T-helper 2 cell (primary cell): Measurements from ENCODE around the gene MOSMO.
A peak's percentile ranks its signal among the peaks of the same experiment; 100 is the strongest.

Experiments
- DNase-seq, 5 experiments: peaks; one replicate each; pipeline versions ENCODE4 v3.0.0 to v3.0.0-alpha.2; 2012 to 2022

Gene MOSMO

DNA sequence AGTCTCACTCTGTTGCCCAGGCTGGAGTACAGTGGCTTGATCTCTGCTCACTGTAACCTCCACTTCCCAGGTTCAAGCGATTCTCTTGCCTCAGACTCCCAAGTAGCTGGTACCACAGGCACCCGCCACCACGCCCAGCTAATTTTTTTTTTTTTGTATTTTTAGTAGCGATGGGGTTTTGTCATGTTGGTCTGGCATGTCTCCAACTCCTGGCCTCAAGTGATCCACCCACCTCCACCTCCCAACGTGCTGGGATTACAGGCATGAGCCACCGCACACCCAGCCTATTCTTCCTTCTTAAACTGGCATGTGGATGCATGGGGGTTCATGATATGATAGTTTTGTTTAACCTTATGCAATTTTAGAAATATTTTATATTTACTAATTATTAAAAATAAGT, 45.1 kb downstream of the MOSMO start:
- no peak for DNase-seq

DNA sequence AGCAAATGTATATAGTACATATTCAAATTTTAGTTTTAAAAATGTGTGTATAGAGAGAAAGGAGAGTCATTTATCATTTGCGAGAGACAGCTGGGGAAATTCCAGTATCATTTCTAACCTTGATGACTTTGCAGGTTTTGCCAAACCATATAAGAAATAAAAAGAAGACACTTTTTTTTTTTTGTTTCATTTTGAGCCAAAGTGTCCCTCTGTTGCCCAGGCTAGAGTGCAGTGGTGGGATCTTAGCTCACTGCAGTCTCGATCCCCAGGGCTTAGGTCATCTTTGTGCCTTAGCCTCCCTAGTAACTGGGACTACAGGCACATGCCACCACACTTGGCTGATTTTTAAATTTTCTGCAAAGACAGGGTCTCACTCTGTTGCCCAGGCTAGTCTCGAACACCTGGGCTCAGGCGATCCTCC, 46.0 kb downstream of the MOSMO start:
- DNase-seq: peak in 1 of 5 experiments; percentile 46

DNA sequence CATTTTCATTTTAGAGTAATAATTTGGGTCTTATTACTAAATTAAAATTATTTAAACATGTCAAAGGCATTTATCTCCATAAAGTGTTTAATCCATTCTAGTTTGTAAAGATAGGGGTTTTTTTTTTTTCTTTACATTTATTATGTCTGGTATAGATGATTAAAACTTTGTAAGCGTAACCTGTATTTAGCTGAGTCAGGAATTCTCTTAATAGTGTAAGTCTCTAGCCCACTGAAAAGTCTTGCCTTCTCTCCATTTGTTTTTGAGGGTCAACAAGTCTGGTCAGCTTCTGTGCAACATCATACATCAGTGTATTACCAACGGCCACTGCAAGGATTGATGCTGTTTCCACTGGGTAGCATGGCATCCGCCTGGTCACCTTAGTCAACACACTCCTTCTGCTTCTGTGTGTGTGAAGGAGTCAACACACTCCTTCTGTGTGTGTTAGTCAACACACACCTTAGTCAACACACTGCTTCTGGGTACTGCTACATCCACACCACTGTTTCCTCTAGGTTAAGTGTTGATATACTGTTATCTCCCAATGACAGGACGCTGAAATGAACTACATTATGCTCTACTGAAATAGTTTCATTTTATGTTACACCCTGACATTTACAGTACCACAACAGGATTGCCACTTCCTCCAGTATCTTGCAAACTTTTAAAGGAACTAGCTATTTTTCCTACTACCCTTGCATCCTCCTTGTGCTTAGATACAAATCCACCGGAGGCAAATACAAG, 47.1 kb downstream of the MOSMO start:
- peak in 1 of 5 experiments; percentile 79 for DNase-seq

DNA sequence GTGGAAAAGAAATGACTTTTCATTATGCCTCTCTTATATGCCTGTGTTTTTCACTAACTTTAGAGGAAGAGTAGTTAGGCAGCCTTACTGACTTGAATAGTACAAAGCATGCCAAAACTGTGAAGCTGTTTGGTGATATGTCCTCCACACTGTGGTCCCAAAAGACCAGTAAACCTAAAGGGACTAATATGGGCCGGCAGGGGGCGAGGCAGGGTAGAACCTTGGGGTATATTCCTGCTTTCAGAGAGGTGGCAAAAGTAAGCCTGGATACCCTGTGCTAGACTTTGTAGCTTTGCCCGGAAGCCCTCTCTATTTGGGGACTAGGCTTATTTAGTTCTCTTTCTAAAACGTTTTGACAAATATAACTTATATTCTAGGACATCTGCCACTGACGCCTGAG, 48.0 kb downstream of the MOSMO start:
- DNase-seq: no peak

DNA sequence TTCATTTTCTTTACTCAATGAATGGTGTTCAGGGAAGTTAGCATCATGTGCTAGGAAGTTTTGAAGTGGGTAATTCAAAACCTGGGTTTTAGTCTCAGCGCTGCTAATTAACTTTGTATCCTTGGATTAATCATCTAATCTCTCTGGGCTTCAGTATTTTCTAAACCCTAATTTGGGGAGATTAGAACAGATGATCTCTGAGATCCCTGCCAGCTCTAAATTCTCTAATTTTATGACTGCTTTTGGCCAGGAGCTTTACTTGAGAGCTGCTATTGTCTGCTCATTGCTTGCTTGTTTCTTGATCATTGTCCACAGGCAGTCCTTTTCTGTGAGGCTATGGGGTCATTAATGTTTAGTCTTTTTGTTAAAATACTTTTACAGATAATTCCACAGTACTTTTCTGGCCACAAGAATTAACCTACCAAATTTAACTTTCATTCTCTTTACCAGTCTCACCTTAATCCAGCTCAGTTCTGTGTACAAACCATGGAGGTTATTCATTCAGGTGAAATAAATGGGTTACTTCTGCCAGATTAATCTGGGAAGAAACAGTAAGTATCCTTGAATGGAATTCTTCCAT, 56.1 kb downstream of the MOSMO start:
- DNase-seq: no peak

DNA sequence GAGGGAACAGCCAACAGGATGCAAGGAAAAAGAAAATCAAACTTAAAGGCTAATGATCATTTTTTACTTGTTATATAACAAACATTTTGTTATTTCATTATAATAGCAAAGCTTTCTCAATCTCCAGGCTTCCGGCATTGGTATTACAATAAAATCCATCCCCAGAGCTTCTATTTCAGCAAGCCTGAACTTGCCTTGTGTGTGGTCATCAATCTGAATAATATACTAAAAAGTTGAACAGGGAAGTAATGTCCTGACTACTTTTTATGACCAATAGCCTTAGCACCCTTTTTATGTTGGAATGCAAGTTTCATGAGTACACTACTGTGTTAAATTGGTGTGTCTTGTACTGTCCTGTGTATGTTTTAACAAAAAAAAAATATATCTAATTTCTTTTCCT, 57.3 kb downstream of the MOSMO start:
- no peak for DNase-seq

DNA sequence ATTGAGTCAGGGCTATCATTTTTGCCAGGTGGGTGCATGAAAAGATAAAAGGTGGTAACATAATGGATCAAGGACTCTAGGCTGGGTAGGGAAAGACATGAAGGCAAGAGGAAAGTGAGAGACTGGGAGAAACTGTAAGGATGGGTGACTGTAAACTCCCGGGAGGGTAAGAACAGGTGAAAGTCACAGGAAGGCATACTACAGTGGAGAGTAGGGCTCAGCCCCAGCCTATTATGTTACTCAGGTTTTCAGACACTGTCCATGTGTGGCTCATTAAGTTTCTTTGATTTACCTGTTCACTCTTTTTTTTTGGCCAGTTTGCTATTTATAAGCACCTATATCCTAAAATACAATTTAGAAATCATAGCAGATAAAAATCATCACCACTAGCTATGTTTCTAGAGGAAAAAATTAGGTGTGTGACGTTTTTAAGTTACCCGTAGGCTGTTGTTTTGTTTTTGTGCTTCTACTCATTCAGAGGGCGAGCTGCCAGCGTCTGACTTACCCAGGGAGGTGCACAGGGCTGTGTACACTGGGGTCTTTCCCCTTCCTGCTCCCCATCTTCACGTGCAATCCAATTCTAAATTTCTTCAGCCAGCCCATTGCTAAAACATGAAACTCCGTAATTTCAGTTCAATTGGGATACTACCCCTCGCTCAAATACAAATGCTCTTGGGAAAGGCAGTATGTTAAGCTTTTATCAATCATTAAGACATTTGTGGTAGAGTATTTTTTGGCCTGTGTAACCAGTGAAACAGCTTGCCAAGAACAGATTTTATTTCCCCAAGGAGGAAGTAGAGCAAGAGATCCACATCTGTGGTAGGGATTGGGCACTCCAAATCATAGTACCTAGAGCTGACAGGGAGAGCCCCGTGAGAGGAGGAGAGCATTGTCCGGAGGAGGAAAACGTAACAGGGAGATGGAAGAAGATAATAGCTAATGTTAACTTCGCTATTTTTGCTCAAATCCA, 62.7 kb downstream of the MOSMO start:
- DNase-seq: no peak

DNA sequence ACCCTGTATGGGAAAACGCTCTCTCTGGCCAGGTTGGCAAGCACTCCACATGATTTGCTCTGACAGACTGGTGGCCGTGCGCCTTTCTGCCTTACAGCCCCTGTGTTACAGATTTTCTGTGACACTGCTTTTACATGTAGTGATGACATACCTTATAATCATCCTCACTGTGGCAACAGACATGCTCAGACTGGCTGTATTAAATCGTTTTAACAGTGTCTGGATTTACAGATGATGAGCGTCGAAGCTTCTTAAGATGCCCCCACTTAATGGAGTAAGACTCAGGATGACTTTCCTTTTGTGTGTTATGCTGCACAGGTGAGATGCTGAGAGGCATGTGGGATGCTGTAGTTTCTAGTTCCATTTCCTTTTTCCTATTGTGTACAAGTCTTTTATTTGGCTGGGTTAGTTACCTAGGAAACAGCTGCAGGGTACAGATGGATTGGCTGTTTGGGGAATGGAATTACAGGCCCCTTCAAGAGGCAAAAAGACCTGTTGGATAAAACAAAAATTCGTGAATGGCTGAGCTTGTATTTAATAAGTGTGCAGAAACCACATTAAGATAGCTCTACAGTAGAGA, 63.5 kb downstream of the MOSMO start:
- no peak for DNase-seq

DNA sequence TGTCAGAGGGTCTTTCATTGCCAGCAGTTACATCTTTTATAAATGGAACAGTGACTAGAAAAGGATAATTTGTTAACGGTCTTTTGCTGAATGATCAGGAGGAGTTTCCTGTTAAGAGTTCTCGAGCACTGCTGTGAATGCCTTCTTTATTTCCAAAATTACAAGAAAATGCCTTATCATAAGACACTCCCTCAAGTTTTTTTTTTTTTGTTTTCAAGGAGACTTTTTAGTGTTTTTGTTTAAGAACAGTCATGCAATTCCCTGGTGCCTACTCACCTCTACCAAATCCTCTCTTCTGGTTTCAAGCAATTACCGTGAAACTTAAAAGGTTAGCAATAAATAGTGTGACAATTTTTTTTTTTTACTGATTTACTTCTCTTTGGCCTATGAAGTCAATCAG, 65.4 kb downstream of the MOSMO start:
- no peak for DNase-seq

DNA sequence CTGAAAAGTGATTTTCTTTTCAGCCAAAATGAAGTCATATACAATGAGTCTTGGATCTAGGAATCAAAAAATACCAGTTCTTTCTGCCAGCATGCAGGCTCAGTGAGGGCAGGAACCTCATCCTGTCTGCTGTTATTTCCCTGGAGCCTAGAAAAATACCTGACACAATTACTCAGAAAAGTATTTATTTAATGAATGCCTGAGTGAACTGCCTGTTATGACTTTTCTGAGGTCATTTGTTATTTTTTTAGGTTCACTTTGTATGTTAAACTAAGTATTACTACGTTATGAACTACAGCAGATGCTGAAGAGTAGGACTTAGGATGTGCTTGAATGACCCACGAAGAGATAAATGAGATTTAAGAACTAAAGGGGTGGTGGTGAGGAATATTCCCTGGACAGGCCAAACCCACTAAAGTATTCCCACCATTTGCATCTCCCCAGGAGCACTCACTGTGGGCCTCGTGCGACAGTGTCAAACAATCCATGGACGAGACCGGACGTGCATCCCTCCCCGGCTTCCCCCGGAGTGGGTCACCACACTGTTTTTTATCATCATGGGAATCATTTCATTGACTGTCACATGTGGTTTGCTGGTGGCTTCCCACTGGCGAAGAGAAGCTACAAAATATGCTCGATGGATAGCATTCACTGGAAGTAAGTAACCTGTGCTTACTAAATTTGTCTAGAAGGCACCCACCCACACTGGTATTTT, 67.3 kb downstream of the MOSMO start:
- no peak for DNase-seq

DNA sequence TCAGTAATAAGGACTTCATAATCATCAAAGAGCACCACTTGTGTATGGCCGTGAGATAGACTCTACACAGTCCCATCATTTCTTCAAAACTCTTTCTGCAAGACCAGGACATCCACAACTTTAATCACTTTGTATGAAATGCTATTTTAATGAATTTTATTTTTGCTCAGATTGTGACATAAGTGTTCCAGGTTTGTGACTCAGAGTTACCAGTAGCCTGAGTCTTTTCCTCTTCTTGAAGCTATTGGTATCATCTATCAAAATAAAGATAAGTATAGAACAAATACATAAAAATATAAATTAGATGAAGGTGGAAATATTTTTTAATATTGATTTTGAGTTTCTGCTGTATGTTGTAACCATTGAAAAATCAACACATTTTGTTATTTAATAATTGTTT, 67.9 kb downstream of the MOSMO start:
- DNase-seq: no peak

DNA sequence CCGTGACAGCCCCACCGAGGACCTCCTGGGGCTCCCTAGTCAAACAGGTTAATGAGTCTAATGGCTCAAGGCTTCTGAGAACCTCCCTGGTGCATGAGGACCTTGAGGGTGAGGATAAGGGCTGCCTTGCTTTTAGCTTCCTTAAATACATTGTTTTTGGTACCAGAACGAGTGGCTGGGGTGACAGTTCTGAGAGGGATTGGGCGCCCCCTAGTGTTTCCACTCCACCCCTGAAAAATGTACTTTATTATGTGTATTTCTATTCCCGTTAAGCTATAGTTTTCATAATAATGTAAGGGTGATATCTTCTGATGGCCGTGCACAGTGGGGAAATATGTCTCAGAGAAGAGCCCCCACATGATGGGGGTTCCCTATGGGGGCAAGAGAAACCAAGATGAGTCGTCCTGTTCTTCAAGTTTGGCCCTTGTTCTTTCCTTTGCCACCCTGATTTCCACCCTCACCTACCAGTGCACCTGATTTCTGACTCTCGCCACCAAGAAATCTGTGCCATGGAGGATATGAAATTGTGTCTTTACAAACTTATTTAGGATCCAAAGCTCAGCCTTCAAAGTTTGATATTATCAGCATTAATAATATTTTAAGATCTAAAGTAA, 69.9 kb downstream of the MOSMO start:
- peak; percentile 28 to 70 (median 55) for DNase-seq

DNA sequence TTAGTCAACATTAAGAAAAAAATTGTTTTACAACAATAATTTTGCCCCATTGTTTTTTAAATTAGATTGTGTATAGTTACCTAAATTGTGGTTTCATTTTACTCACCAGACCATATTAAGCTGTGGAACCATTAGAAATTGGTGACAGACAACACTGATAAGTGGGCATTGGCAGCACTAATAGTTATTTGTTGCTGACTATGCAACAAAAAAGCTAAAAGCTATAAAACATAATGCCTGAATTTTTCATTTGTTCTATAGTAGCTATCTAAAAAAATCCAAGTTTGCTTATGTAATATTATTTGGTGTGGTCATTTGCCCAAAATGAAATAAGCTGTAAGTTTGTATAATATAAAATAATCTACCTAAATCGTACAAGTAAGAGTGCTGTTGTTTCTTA, 70.7 kb downstream of the MOSMO start:
- no peak for DNase-seq

DNA sequence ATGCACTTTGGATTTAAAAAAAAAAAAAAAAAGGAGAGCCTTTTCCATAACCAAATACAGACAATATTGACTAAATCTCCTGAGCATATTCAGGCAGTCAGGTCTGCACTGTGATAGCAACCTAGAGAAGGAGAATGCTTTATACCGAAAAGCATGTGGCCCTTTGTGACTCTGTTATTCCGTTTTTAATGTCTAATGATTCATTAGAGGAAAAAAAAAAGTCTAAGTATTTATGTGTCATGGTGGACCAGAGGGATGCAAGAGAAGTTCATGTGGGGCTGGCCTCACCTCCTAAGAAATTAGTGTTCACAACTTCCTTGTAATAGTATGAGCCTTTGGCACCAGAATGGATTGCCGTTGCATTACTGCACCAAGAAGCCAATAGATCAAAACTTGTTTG, 73.1 kb downstream of the MOSMO start:
- DNase-seq: no peak

DNA sequence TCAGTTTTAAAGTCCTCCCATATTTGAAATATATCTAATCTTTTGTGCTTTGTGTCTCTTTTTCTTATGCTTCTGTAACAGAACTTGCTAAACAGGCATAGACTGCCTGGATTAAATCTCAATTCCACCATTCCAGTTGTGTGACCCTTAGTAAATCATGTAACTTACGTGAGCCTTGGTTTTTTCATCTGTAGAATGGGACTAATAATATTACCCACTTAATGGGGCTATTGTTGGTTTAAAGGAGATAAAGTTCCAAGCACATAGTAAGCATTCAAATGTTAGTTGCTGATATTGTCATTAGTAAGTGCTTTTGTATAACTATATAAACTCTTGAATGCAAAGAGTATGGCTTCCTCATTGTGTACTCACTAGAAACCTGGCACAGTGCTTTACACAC, 78.5 kb downstream of the MOSMO start:
- no peak for DNase-seq

DNA sequence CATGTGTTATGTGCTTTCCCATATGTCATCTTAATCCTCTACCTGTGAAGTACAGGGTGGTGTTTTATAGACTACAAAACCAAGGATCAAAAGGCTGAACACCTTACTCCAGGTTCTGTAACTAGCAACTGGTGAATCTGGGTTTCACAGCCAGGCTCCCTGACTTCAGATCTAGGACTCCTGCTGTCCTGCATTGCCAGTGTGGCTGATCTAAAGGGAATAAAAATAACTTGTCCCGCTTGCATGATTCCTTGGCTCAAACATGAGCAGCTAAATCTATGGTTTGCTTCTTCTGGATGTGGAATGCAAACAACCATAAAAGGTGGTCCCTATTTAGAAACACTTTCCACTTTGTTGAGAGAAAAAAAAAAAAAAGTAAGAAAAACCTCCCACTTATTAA, 80.7 kb downstream of the MOSMO start:
- DNase-seq: no peak

DNA sequence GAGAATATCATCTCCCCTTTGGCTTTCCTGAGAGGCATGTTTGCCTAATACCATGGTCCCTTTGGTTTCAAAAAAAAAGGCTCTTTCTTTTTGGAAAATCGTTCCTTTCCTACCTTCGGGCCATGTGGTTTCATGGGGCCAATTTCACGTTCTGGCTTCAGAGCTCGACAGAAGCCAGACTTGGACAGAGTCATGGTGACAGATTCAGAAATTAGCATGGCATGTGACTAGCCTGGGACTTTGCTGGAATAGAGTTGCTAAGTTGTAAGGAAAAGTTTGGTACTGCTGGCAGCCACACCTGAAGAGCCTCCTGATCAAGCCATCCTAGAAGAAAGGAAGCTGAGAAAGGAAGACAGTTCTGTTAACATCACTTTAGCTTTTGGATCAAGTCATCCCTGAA, 82.0 kb downstream of the MOSMO start:
- DNase-seq: no peak

DNA sequence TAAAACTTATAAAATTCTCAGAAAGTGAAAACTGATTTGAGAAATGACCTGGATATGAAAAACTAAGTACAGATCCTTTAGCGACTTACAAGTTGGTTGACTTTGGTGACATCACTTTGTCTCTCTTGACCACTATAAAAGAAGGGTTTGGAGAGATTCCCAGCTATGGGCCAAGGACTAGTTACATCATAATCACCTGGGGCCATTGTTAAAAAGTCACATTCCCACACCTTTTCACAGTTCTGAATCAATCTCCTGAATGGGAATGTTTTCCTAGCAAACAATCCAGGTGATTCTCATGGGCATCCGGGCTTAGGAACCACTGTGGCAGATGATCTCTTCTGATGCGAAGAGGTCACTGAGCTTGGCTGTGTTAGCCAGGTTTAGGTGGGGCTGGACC, 83.8 kb downstream of the MOSMO start:
- DNase-seq: no peak

DNA sequence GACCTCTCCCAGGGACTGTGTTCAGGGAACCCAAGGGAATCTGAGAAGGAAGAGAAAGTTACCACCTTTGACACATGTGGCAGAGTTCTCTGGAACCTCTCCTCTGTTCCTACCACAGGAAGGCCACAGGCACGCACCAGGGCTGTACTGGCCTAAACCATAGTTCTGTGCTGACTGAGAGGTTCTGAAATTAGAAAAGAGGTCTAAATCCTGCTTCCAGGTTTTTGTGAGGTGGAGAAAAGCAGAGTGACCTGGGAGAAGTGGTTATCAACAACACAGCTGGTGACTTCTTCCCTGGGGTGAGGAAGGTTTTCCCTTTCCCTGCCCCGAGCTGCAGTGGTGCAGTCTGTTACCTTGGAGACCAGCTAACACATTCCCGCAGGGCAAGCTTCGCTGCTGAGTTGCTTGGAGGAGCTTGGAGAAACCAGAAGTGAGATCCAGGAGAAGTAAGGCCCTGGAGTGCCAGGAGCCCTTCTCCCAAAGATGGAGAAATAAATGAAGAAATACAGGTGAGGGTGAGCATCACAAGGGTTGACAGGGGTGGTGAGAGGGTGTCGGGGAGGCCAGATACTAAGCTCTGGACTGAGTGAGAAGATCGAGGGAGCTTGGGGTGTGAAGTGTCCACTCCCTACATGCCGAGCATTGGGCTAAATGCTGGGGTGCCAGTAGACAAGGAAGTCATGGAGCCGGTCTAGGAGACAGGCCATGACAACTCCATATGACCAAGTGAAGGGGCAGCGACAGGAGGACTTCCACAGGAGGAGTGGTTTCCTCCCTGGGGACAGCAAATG, 84.4 kb downstream of the MOSMO start, which contains the start of gene VWA3A:
Gene VWA3A, plus strand, starts transcription at position 399 of the 791 bp plus-strand sequence. Its CDS starts 97 bp downstream, at position 496.
- no peak for DNase-seq

DNA sequence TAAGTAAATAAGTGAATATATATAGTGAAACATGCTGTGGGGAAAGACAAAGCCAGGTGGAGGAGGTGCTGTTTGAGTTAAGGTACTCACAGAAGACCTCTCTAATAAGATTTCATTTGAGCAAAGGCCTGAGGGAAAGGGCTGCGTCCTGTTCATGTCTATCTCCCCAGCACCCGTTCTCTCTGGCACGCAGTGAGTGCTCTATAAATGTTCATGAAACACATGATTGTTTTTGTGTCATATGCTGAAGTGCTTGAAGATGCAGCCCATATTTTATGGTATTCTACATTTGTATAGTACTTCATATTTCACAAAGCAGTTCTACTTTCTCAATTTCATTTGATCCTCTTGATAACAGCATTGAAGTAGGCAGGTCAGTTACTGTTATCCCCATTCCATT, 85.4 kb downstream of the MOSMO start:
- no peak for DNase-seq

DNA sequence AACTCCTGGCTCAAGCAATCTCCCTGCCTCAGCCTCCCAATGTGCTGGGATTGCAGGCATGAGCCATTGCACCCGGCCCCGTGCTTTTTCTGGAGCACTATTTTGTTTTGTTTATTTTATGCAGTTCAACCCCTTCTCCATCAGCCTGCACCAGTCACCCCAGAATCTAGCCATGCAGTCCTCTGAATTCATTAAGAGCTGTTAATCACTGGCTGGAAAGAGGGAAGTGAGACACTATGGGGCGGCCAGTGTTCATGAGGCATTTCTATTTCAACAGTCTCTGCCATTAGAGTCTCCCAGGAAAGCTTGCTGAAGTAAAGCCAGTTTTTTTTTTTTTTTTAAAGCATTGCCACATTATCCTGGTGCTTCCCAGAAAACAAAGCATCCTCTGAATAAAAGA, 86.1 kb downstream of the MOSMO start:
- DNase-seq: no peak
